ENCODE results near the gene FUT1.

The FUT1 gene

GRCh38 chr19:48741129-48741999, 11.1 kb downstream of the FUT1 start:
- peak; percentile 46 for DNase-seq
- no peak overlapping the region for H3K4me3 Mint-ChIP-seq
- H3K27me3 Mint-ChIP-seq = peaks cover 64% of the 10 kb centered on the region
- peaks cover 38% of the 10 kb centered on the region for H3K4me1 Mint-ChIP-seq
- no peaks in the 10 kb centered on the region for H3K36me3 Mint-ChIP-seq
- H3K27ac Mint-ChIP-seq = no peak overlapping the region
- CTCF ChIA-PET = no interaction called here
- no peaks in the 10 kb centered on the region for H3K9me3 Mint-ChIP-seq

- no peak within 1 kb of the TSS for H3K4me3 Mint-ChIP-seq
- no peak within 1 kb of the TSS for H3K27ac Mint-ChIP-seq
- no peaks in the 10 kb centered on the region for H3K36me3 Mint-ChIP-seq
- peaks cover 31% of the 10 kb centered on the region for H3K4me1 Mint-ChIP-seq
- H3K9me3 Mint-ChIP-seq = no peaks in the 10 kb centered on the region
- peaks cover 54% of the 10 kb centered on the region for H3K27me3 Mint-ChIP-seq
- no peak for DNase-seq
- CTCF ChIA-PET = interaction anchor here (1.6 to 2.2 kb wide), 4 partner anchors 11 to 95 kb away, joined by 4 to 13 read pairs (median 10); partner anchors contain the start of gene CA11
Measured at GRCh38 chr19:48740164-48740972, 12.1 kb downstream of the FUT1 start, which contains the start of gene RASIP1. Gene RASIP1 (minus strand): TSS chr19:48740610. CDS start chr19:48740282, 328 bp downstream.

DNA sequence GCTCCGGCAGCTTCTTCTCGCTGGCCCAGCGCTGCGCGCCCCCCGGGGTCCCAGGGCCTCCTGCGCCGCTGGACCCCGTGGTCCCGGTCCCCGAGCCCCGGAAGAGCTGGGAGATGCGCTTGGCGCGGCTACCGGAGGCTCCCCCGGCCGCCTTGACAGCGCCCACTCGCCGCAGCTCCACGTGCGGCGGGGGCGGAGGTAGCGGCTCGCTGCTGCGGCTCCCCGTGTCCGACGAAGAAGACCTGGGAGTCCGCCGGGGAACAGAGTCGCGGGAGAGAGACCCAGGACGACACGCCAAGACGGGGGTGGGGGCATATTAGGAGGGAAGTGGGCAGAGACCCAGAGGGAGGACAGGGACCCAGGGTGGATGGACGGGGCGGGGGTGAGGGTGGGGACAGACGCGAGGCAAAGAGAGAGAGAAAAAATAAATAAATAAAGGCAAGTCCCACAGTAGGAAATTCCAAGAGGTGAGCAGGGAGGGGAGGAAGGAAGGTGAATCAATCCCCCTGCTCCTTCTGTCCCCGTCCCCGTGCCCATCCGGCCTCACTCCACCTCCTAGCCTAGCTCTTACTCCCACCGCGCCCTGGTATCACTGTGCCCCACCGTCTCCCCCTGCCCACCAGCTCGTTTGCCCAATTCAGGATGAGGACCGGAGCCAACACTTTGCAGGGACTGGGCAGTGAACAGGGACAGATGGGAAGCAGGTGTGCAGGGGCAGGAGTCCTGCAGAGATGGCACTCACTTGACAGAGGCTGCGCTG, 12.9 kb downstream of the FUT1 start:
- CTCF ChIA-PET = interaction anchor here (1.1 to 2.2 kb wide), 8 partner anchors 8 to 94 kb away, joined by 4 to 13 read pairs (median 6); partner anchors contain the start of genes CA11 and IZUMO1
- Mint-ChIP-seq H3K36me3 (no peaks in the 10 kb centered on the region), H3K27me3 (peaks cover 48% of the 10 kb centered on the region), H3K9me3 (no peaks in the 10 kb centered on the region), H3K27ac (no peak overlapping the region), H3K4me1 (peaks cover 31% of the 10 kb centered on the region), H3K4me3 (no peak overlapping the region)
- DNase-seq = no peak

DNA sequence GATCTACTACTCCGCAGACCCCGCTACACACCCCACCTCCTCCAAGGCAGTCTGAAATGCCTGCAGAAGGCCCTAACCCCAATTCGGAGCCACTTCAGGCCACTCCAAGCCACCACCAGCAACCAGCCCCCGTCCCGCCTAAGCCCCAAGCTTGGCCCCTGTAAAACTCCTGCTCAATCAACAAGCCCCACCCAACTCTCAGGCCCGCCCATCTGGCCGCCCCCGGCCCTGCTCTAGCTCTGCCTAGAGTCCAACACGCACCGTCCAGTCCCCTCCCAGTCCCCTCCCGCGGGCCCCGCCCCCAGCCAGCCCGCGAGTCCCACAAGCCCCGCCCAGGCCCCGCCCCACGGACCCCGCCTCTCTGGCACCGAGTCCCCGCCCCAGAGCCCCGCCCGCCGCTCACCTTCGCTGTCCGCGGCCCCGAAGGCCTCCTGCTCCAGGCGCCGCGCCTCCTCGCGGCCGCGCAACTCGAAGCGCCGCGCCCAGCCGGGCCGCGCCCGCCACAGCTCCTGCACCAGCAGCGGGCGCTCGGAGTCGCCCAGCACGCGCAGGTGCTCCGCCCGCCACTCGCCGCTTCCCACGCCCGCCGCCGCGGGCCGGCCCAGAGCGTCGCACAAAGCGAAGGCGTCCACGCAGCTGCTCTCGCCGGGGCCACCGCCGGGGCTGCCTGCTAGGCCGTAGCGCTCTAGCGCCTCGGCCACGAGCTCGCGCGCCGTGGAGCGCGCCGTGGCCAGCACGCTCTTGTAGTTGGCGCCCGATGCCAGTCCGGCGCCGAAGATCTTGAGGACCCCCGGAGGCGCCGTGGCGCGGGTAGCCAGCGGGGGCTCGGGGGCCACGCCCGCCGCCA, 13.7 kb downstream of the FUT1 start:
- H3K4me1 Mint-ChIP-seq = peaks cover 31% of the 10 kb centered on the region
- H3K27me3 Mint-ChIP-seq = peaks cover 41% of the 10 kb centered on the region
- no peaks in the 10 kb centered on the region for H3K36me3 Mint-ChIP-seq
- H3K27ac Mint-ChIP-seq = no peak overlapping the region
- peak; percentile 94 for DNase-seq
- peak overlapping the region; percentile 41 for H3K4me3 Mint-ChIP-seq
- CTCF ChIA-PET = interaction anchor here (1.1 to 2.2 kb wide), 9 partner anchors 9 to 93 kb away, joined by 3 to 13 read pairs (median 6); partner anchors contain the start of genes CA11 and IZUMO1
- H3K9me3 Mint-ChIP-seq = no peaks in the 10 kb centered on the region

DNA sequence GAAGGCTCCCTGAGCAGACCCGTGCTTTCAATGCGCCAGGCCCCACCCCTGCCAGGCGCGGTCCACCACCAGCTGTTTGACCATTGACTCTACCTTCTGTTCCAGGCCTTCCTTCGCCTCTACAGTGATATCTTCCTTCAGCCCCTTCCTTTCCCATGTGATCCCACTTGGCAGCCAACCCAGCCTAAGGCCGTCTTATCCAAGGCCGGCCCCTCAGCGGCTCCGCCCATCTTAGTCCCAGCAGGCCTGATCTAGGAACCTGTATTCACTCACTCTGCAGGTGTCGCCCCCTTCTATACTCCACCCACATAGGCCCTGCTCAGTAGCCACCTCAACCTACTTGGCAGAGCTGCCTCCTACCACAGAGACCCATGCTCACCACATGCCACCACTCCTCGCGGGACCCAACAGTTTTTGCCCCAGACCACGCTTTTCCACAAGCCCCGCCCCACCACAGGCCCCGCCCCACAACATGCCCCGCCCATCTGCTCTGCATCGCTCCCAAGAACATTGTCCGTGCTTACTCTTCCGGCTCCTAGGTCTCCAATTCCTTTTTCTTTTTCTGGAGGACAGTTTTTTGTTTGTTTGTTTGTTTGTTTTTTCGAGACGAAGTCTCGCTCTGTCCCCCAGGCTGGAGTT, 15.0 kb downstream of the FUT1 start:
- H3K9me3 Mint-ChIP-seq = no peaks in the 10 kb centered on the region
- peaks cover 33% of the 10 kb centered on the region for H3K27me3 Mint-ChIP-seq
- no peak overlapping the region for H3K4me3 Mint-ChIP-seq
- peaks cover 31% of the 10 kb centered on the region for H3K4me1 Mint-ChIP-seq
- CTCF ChIA-PET = interaction anchor here (1.7 kb wide), 2 partner anchors 25 to 88 kb away, joined by 3 to 6 read pairs; no protein-coding TSS in a partner anchor
- DNase-seq = no peak
- H3K36me3 Mint-ChIP-seq = no peaks in the 10 kb centered on the region
- no peak overlapping the region for H3K27ac Mint-ChIP-seq

DNA sequence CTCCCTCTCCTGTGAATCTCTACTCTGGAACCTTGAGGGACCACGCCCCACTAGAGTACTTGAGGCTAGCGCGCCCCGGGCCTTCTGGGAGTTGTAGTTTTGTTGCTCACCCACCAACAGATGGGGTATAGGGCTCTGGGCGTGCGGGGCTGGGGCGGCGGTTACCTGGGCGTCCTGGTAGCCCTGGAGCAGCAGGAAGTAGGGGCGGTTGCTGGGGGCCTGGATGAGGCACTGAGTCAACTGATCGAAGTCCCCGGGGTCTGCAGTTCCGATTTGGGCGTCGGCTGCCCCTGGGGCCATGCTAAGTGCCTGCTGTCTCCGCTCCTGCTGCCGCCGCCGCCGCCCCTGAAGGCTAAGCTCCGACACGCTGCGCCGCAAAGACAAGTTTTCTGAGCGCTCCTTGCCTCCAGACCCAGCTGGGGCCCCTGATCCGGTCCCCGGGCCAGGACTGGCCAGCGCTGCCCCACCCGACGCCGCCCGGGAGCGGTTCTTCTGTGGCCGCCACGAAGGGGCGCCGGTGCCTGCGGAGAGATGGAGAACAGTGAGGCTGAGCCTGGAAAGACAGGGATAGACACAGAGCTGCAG, 17.3 kb downstream of the FUT1 start:
- no peak for DNase-seq
- CTCF ChIA-PET = no interaction called here

DNA sequence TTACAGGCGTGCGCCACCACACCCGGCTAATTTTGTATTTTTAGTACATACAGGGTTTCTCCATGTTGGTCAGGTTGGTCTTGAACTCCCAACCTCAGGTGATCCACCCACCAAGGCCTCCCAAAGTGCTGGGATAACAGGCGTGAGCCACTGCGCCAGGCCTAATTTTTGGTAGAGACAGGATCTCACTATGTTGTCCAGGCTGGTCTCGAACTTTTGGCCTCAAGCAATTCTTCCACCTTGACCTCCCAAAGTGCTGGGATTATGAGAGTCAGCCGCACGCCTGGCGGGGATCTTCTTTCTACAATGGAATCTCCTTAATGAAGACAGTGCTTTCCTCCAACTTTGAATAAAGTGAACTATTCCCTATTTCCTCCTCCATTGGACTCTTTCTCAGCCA, 17.8 kb downstream of the FUT1 start:
- H3K9me3 Mint-ChIP-seq = peaks cover 3% of the 10 kb centered on the region
- peaks cover 25% of the 10 kb centered on the region for H3K27me3 Mint-ChIP-seq
- H3K4me3 Mint-ChIP-seq = no peak overlapping the region

More for the DNA sequence above, 17.3 kb downstream of the FUT1 start:
- Mint-ChIP-seq H3K9me3 (peaks cover 3% of the 10 kb centered on the region), H3K4me3 (no peak overlapping the region), H3K36me3 (peaks cover 3% of the 10 kb centered on the region), H3K27ac (no peak overlapping the region), H3K4me1 (peaks cover 12% of the 10 kb centered on the region), H3K27me3 (peaks cover 30% of the 10 kb centered on the region)

DNA sequence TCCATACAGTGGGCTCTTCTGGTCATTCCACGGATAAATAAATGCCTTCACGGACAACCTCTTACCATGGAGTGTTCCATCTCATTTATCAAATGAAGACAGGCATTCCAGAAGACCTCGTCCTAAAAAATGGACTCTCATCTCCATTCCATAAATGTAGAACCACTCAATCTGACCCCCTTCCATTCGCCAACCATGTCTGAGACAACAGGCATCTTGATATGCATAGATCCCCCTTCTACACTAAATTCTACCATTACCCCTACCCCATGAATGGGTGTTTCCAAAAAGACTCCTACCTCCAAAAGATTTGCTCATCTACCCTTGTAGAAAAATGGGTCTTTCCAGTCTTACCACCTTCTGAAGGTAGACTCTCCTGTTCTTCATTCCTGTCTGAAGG, 21.0 kb downstream of the FUT1 start:
- H3K4me1 Mint-ChIP-seq = peaks cover 11% of the 10 kb centered on the region
- H3K27me3 Mint-ChIP-seq = peaks cover 21% of the 10 kb centered on the region
- no peak overlapping the region for H3K4me3 Mint-ChIP-seq
- H3K9me3 Mint-ChIP-seq = peaks cover 16% of the 10 kb centered on the region
- no peak for DNase-seq
- CTCF ChIA-PET = no interaction called here
- no peak overlapping the region for H3K27ac Mint-ChIP-seq
- peaks cover 18% of the 10 kb centered on the region for H3K36me3 Mint-ChIP-seq

More for the DNA sequence above, 17.8 kb downstream of the FUT1 start:
- CTCF ChIA-PET = no interaction called here
- Mint-ChIP-seq H3K4me1 (peaks cover 8% of the 10 kb centered on the region), H3K27ac (no peak overlapping the region), H3K36me3 (peaks cover 4% of the 10 kb centered on the region)
- no peak for DNase-seq

DNA sequence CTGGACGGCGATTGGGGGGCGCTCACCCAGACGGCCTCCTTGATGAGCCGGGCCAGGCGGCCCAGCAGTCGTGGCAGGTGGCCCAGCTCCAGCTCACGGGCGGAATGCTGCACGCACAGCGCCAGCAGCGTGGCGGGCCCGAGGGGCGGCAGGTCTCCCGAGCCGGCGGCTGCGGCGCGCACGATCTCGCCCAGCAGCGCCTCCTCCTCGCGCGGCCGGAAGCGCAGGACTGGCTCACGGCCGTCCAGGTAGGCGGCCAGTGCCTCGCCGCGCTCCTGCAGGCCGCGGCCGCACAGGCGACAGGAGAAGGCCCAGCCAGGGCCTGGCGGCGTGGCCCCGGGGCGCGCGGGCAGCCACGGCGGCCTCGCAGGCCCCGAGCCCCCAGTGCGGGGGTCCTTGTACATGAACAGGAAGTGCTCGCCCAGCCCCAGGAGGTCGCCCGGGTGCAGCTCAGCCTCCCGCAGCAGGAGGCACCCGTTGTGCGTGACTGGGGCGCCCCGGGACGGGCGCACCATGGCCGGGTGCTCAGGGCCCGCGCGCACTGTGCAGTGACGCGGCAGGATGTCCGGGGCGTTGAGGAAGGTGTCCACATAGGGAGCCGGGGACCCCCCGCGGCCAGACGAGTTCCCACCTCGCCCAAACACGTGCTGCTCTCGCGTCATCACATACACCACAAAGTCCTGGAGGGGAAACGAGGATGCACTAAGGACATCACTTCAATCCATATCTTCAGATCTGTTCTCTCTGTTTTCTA, 23.4 kb downstream of the FUT1 start:
- H3K4me1 Mint-ChIP-seq = peaks cover 30% of the 10 kb centered on the region
- CTCF ChIA-PET = no interaction called here
- no peak for DNase-seq
- H3K27me3 Mint-ChIP-seq = peaks cover 21% of the 10 kb centered on the region
- peaks cover 31% of the 10 kb centered on the region for H3K36me3 Mint-ChIP-seq
- H3K4me3 Mint-ChIP-seq = no peak overlapping the region
- H3K9me3 Mint-ChIP-seq = peaks cover 28% of the 10 kb centered on the region
- H3K27ac Mint-ChIP-seq = no peak overlapping the region

DNA sequence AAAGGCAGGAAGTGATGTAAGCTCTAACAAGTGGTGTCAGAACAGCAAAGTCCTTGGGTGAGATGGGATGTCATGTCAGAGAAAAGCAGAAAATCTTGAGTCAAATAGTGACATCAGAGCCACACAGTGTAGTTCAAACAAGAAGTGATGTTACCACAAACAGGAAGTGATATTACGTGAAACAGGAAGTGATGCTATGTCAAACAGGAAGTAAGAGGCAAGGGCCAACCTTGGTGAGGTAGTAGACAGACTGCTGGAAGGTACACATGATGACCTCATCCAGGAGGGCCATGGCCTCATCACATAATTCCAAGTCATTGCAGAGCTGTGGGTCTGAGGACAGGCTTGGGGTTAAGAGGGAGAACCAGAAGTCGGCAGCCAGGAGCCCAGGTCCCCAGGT, 25.9 kb downstream of the FUT1 start:
- Mint-ChIP-seq H3K4me3 (no peak overlapping the region), H3K9me3 (peaks cover 28% of the 10 kb centered on the region), H3K27ac (peak overlapping the region; percentile 88), H3K4me1 (peaks cover 38% of the 10 kb centered on the region), H3K36me3 (peaks cover 31% of the 10 kb centered on the region), H3K27me3 (peaks cover 8% of the 10 kb centered on the region)
- peak; percentile 59 for DNase-seq
- CTCF ChIA-PET = interaction anchor here (0.6 to 2.0 kb wide), 3 partner anchors 13 to 1661 kb away, joined by 3 to 8 read pairs (median 3); partner anchors contain the start of gene RASIP1

GRCh38 chr19:48724796-48725753, 27.4 kb downstream of the FUT1 start:
- H3K36me3 Mint-ChIP-seq = peaks cover 28% of the 10 kb centered on the region
- peaks cover 25% of the 10 kb centered on the region for H3K9me3 Mint-ChIP-seq
- H3K4me3 Mint-ChIP-seq = no peak overlapping the region
- no peaks in the 10 kb centered on the region for H3K27me3 Mint-ChIP-seq
- CTCF ChIA-PET = interaction anchor here (0.6 to 2.0 kb wide), 3 partner anchors 13 to 18 kb away, joined by 3 to 8 read pairs (median 4); partner anchors contain the start of gene RASIP1
- peak overlapping the region; percentile 89 for H3K27ac Mint-ChIP-seq
- no peak for DNase-seq
- H3K4me1 Mint-ChIP-seq = peaks cover 52% of the 10 kb centered on the region
